KOPT-K1 (cell line): ENCODE results near the gene ITGB2.

Experiments used
- H3K27ac ChIP-seq: fragments of 200-600 bp; sonication (generic); 2 replicates; pipeline ENCODE4 v1.5.1; 2016; ENCODE audit warnings: antibody characterized with exemption, mild to moderate bottlenecking, low read depth, low read length; ENCODE audit not compliant: poor library complexity, severe bottlenecking
- H3K36me3 ChIP-seq: fragments of 200-600 bp; sonication (generic); 2 replicates; pipeline ENCODE4 v1.5.1; 2017; ENCODE audit warnings: antibody characterized with exemption, mild to moderate bottlenecking, low read length, moderate library complexity; ENCODE audit not compliant: insufficient read depth
- H3K9me3 ChIP-seq: fragments of 200-600 bp; sonication (generic); 2 replicates; pipeline ENCODE4 v1.5.1; 2017; ENCODE audit warnings: antibody characterized with exemption, low read length, mild to moderate bottlenecking; ENCODE audit not compliant: insufficient read depth, poor library complexity, severe bottlenecking

ITGB2 gene

GRCh38 chr21:44897326-44898010 is 23.2 kb downstream of the ITGB2 start:
- Histone ChIP-seq H3K9me3 (peaks cover 3% of the 10 kb centered on the region), H3K27ac (no peak overlapping the region), H3K36me3 (peaks cover 73% of the 10 kb centered on the region)

- Histone ChIP-seq H3K9me3 (no peaks in the 10 kb centered on the region), H3K36me3 (peaks cover 69% of the 10 kb centered on the region), H3K27ac (no peak overlapping the region)
Observed at GRCh38 chr21:44896561-44897286, 24.0 kb downstream of the ITGB2 start.

GRCh38 chr21:44895859-44896258 is 24.8 kb downstream of the ITGB2 start:
- H3K36me3 ChIP-seq = peaks cover 68% of the 10 kb centered on the region
- no peak overlapping the region for H3K27ac ChIP-seq
- H3K9me3 ChIP-seq = no peaks in the 10 kb centered on the region

GRCh38 chr21:44894687-44895302 is 25.9 kb downstream of the ITGB2 start:
- no peaks in the 10 kb centered on the region for H3K9me3 ChIP-seq
- H3K36me3 ChIP-seq = peaks cover 65% of the 10 kb centered on the region
- H3K27ac ChIP-seq = no peak overlapping the region

- peaks cover 65% of the 10 kb centered on the region for H3K36me3 ChIP-seq
- H3K27ac ChIP-seq = no peak overlapping the region
- no peaks in the 10 kb centered on the region for H3K9me3 ChIP-seq
Observed at GRCh38 chr21:44893948-44894656, 26.6 kb downstream of the ITGB2 start.

- peaks cover 63% of the 10 kb centered on the region for H3K36me3 ChIP-seq
- no peak overlapping the region for H3K27ac ChIP-seq
- no peaks in the 10 kb centered on the region for H3K9me3 ChIP-seq
Observed at GRCh38 chr21:44893278-44893556, 27.5 kb downstream of the ITGB2 start.

GRCh38 chr21:44892536-44893277 is 28.0 kb downstream of the ITGB2 start:
- H3K36me3 ChIP-seq = peaks cover 63% of the 10 kb centered on the region
- H3K9me3 ChIP-seq = no peaks in the 10 kb centered on the region
- no peak overlapping the region for H3K27ac ChIP-seq

GRCh38 chr21:44892095-44892494 is 28.6 kb downstream of the ITGB2 start:
- no peak overlapping the region for H3K27ac ChIP-seq
- H3K9me3 ChIP-seq = no peaks in the 10 kb centered on the region
- peaks cover 63% of the 10 kb centered on the region for H3K36me3 ChIP-seq

- Histone ChIP-seq H3K27ac (no peak overlapping the region), H3K36me3 (peaks cover 63% of the 10 kb centered on the region), H3K9me3 (no peaks in the 10 kb centered on the region)
Observed at GRCh38 chr21:44891631-44892031, 29.1 kb downstream of the ITGB2 start.

GRCh38 chr21:44890961-44891541 is 29.6 kb downstream of the ITGB2 start:
- peaks cover 66% of the 10 kb centered on the region for H3K36me3 ChIP-seq
- H3K27ac ChIP-seq = no peak overlapping the region
- no peaks in the 10 kb centered on the region for H3K9me3 ChIP-seq

GRCh38 chr21:44890338-44890931 is 30.3 kb downstream of the ITGB2 start:
- no peaks in the 10 kb centered on the region for H3K9me3 ChIP-seq
- no peak overlapping the region for H3K27ac ChIP-seq
- H3K36me3 ChIP-seq = peaks cover 68% of the 10 kb centered on the region

GRCh38 chr21:44889625-44890337 is 30.9 kb downstream of the ITGB2 start:
- Histone ChIP-seq H3K9me3 (no peaks in the 10 kb centered on the region), H3K27ac (no peak overlapping the region), H3K36me3 (peaks cover 65% of the 10 kb centered on the region)

- H3K27ac ChIP-seq = no peak overlapping the region
- no peaks in the 10 kb centered on the region for H3K9me3 ChIP-seq
- H3K36me3 ChIP-seq = peaks cover 61% of the 10 kb centered on the region; the same call in 1 of the 2 replicates
Observed at GRCh38 chr21:44888581-44889550, 31.8 kb downstream of the ITGB2 start.
